Measurements from ENCODE around the gene SCYGR5.

The SCYGR5 gene

GRCh38 chr2:227661025-227661649, 5.5 kb upstream of the SCYGR5 start:
- no peak overlapping the region for H3K18ac ChIP-seq (ENCODE audit: low read depth in 1 of 2, low read length in 2 of 2)
- no peak overlapping the region for H3K14ac ChIP-seq (ENCODE audit: low read length in 2 of 2)
- no peak overlapping the region for H2BK120ac ChIP-seq (ENCODE audit: low read depth, low read length)
- no peak overlapping the region for H2BK15ac ChIP-seq (ENCODE audit: low read depth, poor library complexity, severe bottlenecking)
- H3K4me3 ChIP-seq (ENCODE audit: insufficient read depth in 1 of 2, low read depth in 1 of 2, low read length in 2 of 2), result no peak overlapping the region
- H2BK12ac ChIP-seq (ENCODE audit: low read length in 2 of 2), result no peak overlapping the region
- H3K4ac ChIP-seq (ENCODE audit: low read depth in 1 of 2, low read length in 2 of 2), result no peak overlapping the region
- 47% methylated on average over 4 of the region's 7 CpGs for WGBS
- no peak overlapping the region for H2BK5ac ChIP-seq (ENCODE audit: low read depth, low read length, poor library complexity, severe bottlenecking)
- no peaks in the 10 kb centered on the region for H3K27me3 ChIP-seq (ENCODE audit: control insufficient read depth in 1 of 2, insufficient read depth in 1 of 2, low read length in 2 of 2)
- peak overlapping the region; percentile 14 for H4K8ac ChIP-seq (ENCODE audit: low read length)
- no peak overlapping the region for H3K27ac ChIP-seq (ENCODE audit: low read length, poor library complexity, severe bottlenecking)
- no peaks in the 10 kb centered on the region for H3K79me1 ChIP-seq (replicated peaks; ENCODE audit: low read length, poor library complexity, severe bottlenecking)
- H3K36me3 ChIP-seq (ENCODE audit: control insufficient read depth in 1 of 2, insufficient read depth in 2 of 2, low read depth in 1 of 2, low read length in 2 of 2), result no peaks in the 10 kb centered on the region
- no peaks in the 10 kb centered on the region for H3K9me3 ChIP-seq (ENCODE audit: control insufficient read depth, low read length)
- H3K4me1 ChIP-seq (ENCODE audit: control insufficient read depth, insufficient read depth, low read depth, low read length), result peaks cover 3% of the 10 kb centered on the region
- DNase-seq, result no peak
- no peak overlapping the region for H2AK5ac ChIP-seq (ENCODE audit: low read length, severe bottlenecking)
- no peak overlapping the region for H4K91ac ChIP-seq (ENCODE audit: low read length)
- H3K9ac ChIP-seq (ENCODE audit: low read length), result no peak overlapping the region
- no peak overlapping the region for H3K4me2 ChIP-seq (ENCODE audit: low read length, poor library complexity, severe bottlenecking)
- H3K23ac ChIP-seq (ENCODE audit: low read length in 2 of 2), result no peak overlapping the region
- H2AFZ ChIP-seq (ENCODE audit: low read depth, low read length), result no peak overlapping the region

GRCh38 chr2:227661827-227662226, 4.8 kb upstream of the SCYGR5 start:
- 72% methylated on average over 3 of the region's 3 CpGs for WGBS
- Histone ChIP-seq H4K91ac (ENCODE audit: low read length) (no peak overlapping the region), H3K27ac (ENCODE audit: low read length, poor library complexity, severe bottlenecking) (no peak overlapping the region)

GRCh38 chr2:227665189-227665940, 1.2 kb upstream of the SCYGR5 start:
- 89% methylated on average over 3 of the region's 6 CpGs for WGBS
- H3K9me3 ChIP-seq (ENCODE audit: control insufficient read depth, low read length), result no peaks in the 10 kb centered on the region
- no peak overlapping the region for H3K18ac ChIP-seq (ENCODE audit: low read depth in 1 of 2, low read length in 2 of 2)
- no peak overlapping the region for H3K4ac ChIP-seq (ENCODE audit: low read depth in 1 of 2, low read length in 2 of 2)
- H2AFZ ChIP-seq (ENCODE audit: low read depth, low read length), result no peak overlapping the region
- no peak for DNase-seq
- no peaks in the 10 kb centered on the region for H3K27me3 ChIP-seq (ENCODE audit: control insufficient read depth in 1 of 2, insufficient read depth in 1 of 2, low read length in 2 of 2)
- no peak overlapping the region for H2BK5ac ChIP-seq (ENCODE audit: low read depth, low read length, poor library complexity, severe bottlenecking)
- H3K79me1 ChIP-seq (replicated peaks; ENCODE audit: low read length, poor library complexity, severe bottlenecking), result no peaks in the 10 kb centered on the region
- no peak overlapping the region for H3K4me2 ChIP-seq (ENCODE audit: low read length, poor library complexity, severe bottlenecking)
- no peak overlapping the region for H3K27ac ChIP-seq (ENCODE audit: low read length, poor library complexity, severe bottlenecking)
- H4K91ac ChIP-seq (ENCODE audit: low read length), result no peak overlapping the region
- H3K4me1 ChIP-seq (ENCODE audit: control insufficient read depth, insufficient read depth, low read depth, low read length), result peaks cover 1% of the 10 kb centered on the region
- H3K36me3 ChIP-seq (ENCODE audit: control insufficient read depth in 1 of 2, insufficient read depth in 2 of 2, low read depth in 1 of 2, low read length in 2 of 2), result no peaks in the 10 kb centered on the region
- H3K4me3 ChIP-seq (ENCODE audit: insufficient read depth in 1 of 2, low read depth in 1 of 2, low read length in 2 of 2), result no peak overlapping the region
- H4K8ac ChIP-seq (ENCODE audit: low read length), result no peak overlapping the region
- H3K23ac ChIP-seq (ENCODE audit: low read length in 2 of 2), result no peak overlapping the region
- no peak overlapping the region for H3K9ac ChIP-seq (ENCODE audit: low read length)
- H2BK120ac ChIP-seq (ENCODE audit: low read depth, low read length), result no peak overlapping the region
- H3K14ac ChIP-seq (ENCODE audit: low read length in 2 of 2), result no peak overlapping the region
- H2BK15ac ChIP-seq (ENCODE audit: low read depth, poor library complexity, severe bottlenecking), result no peak overlapping the region
- H2AK5ac ChIP-seq (ENCODE audit: low read length, severe bottlenecking), result no peak overlapping the region
- no peak overlapping the region for H2BK12ac ChIP-seq (ENCODE audit: low read length in 2 of 2)

More at GRCh38 chr2:227661827-227662226, 4.8 kb upstream of the SCYGR5 start:
- H3K36me3 ChIP-seq (ENCODE audit: control insufficient read depth in 1 of 2, insufficient read depth in 2 of 2, low read depth in 1 of 2, low read length in 2 of 2), result no peaks in the 10 kb centered on the region
- no peak overlapping the region for H3K18ac ChIP-seq (ENCODE audit: low read depth in 1 of 2, low read length in 2 of 2)
- H2AFZ ChIP-seq (ENCODE audit: low read depth, low read length), result no peak overlapping the region
- H3K23ac ChIP-seq (ENCODE audit: low read length in 2 of 2), result no peak overlapping the region
- H2BK15ac ChIP-seq (ENCODE audit: low read depth, poor library complexity, severe bottlenecking), result no peak overlapping the region
- H4K8ac ChIP-seq (ENCODE audit: low read length), result no peak overlapping the region
- DNase-seq, result no peak
- H2AK5ac ChIP-seq (ENCODE audit: low read length, severe bottlenecking), result no peak overlapping the region
- H2BK5ac ChIP-seq (ENCODE audit: low read depth, low read length, poor library complexity, severe bottlenecking), result no peak overlapping the region
- H3K27me3 ChIP-seq (ENCODE audit: control insufficient read depth in 1 of 2, insufficient read depth in 1 of 2, low read length in 2 of 2), result no peaks in the 10 kb centered on the region
- H2BK12ac ChIP-seq (ENCODE audit: low read length in 2 of 2), result no peak overlapping the region
- H3K14ac ChIP-seq (ENCODE audit: low read length in 2 of 2), result no peak overlapping the region
- peaks cover 3% of the 10 kb centered on the region for H3K4me1 ChIP-seq (ENCODE audit: control insufficient read depth, insufficient read depth, low read depth, low read length)
- no peak overlapping the region for H3K9ac ChIP-seq (ENCODE audit: low read length)
- H3K4ac ChIP-seq (ENCODE audit: low read depth in 1 of 2, low read length in 2 of 2), result no peak overlapping the region
- no peaks in the 10 kb centered on the region for H3K79me1 ChIP-seq (replicated peaks; ENCODE audit: low read length, poor library complexity, severe bottlenecking)
- no peak overlapping the region for H3K4me2 ChIP-seq (ENCODE audit: low read length, poor library complexity, severe bottlenecking)
- no peak overlapping the region for H2BK120ac ChIP-seq (ENCODE audit: low read depth, low read length)
- no peaks in the 10 kb centered on the region for H3K9me3 ChIP-seq (ENCODE audit: control insufficient read depth, low read length)
- no peak overlapping the region for H3K4me3 ChIP-seq (ENCODE audit: insufficient read depth in 1 of 2, low read depth in 1 of 2, low read length in 2 of 2)

- Histone ChIP-seq H4K91ac (ENCODE audit: low read length) (no peak overlapping the region), H3K4ac (ENCODE audit: low read depth in 1 of 2, low read length in 2 of 2) (no peak overlapping the region), H3K4me1 (ENCODE audit: control insufficient read depth, insufficient read depth, low read depth, low read length) (no peaks in the 10 kb centered on the region), H4K8ac (ENCODE audit: low read length) (no peak overlapping the region), H2BK12ac (ENCODE audit: low read length in 2 of 2) (no peak overlapping the region), H2BK15ac (ENCODE audit: low read depth, poor library complexity, severe bottlenecking) (no peak overlapping the region), H3K23ac (ENCODE audit: low read length in 2 of 2) (no peak overlapping the region), H3K18ac (ENCODE audit: low read depth in 1 of 2, low read length in 2 of 2) (no peak overlapping the region), H2BK5ac (ENCODE audit: low read depth, low read length, poor library complexity, severe bottlenecking) (no peak overlapping the region), H3K79me1 (replicated peaks; ENCODE audit: low read length, poor library complexity, severe bottlenecking) (no peaks in the 10 kb centered on the region), H3K4me3 (ENCODE audit: insufficient read depth in 1 of 2, low read depth in 1 of 2, low read length in 2 of 2) (no peak overlapping the region), H3K4me2 (ENCODE audit: low read length, poor library complexity, severe bottlenecking) (no peak overlapping the region), H3K9ac (ENCODE audit: low read length) (no peak overlapping the region), H2BK120ac (ENCODE audit: low read depth, low read length) (no peak overlapping the region), H3K27me3 (ENCODE audit: control insufficient read depth in 1 of 2, insufficient read depth in 1 of 2, low read length in 2 of 2) (no peaks in the 10 kb centered on the region), H3K9me3 (ENCODE audit: control insufficient read depth, low read length) (no peaks in the 10 kb centered on the region), H3K27ac (ENCODE audit: low read length, poor library complexity, severe bottlenecking) (no peak overlapping the region), H3K14ac (ENCODE audit: low read length in 2 of 2) (no peak overlapping the region), H2AFZ (ENCODE audit: low read depth, low read length) (no peak overlapping the region), H3K36me3 (ENCODE audit: control insufficient read depth in 1 of 2, insufficient read depth in 2 of 2, low read depth in 1 of 2, low read length in 2 of 2) (no peaks in the 10 kb centered on the region), H2AK5ac (ENCODE audit: low read length, severe bottlenecking) (no peak overlapping the region)
- 72% methylated on average over 3 of the region's 3 CpGs for WGBS
- no peak for DNase-seq
Measured at GRCh38 chr2:227671170-227671905, 4.7 kb downstream of the SCYGR5 start.

Data from mesenchymal stem cell (in vitro differentiated cells and primary cell).